Pancreas (tissue), 10 donors: Measurements from ENCODE around the gene SMAD3. TPM values are rescaled to one million over a fixed set of nuclear protein-coding genes. Genes with fewer than 3 reads are reported as not detected.

Experiments used
- ATAC-seq, 4 donors: fragments of 200-7000 bp; cut with Tn5 transposase; one replicate each; pipeline versions ENCODE4 v1.8.0 to v1.9.1; 2020; ENCODE audit warnings: mild to moderate bottlenecking in 4 of 4, moderate library complexity in 4 of 4
- DNase-seq, 6 donors: peaks; one replicate each; pipeline ENCODE4 v3.0.0-alpha.2; 2020
- FAIRE-seq: peaks from 2 replicates; lab custom pipeline; 2012; peaks lifted over from hg19 to GRCh38; lab: Jason Lieb, UNC
- H3K27ac ChIP-seq, 4 donors: fragments of 200-600 bp; sonication (generic); 1 replicate in 3 of 4; 2 replicates in 1 of 4; pipeline versions ENCODE4 v1.5.0 to v1.8.0; 2020
- H3K27me3 ChIP-seq, 4 donors: fragments of 200-600 bp; one replicate each; pipeline ENCODE4 v1.8.0; 2021
- H3K36me3 ChIP-seq, 3 donors: fragments of 200-600 bp; sonication (generic) in 1 of 3; one replicate each; pipeline versions ENCODE4 v1.5.0 to v1.8.0; 2020 to 2021
- H3K4me1 ChIP-seq, 3 donors: fragments of 200-600 bp; one replicate each; pipeline ENCODE4 v1.8.0; 2021
- H3K4me3 ChIP-seq, 4 donors: fragments of 200-600 bp; sonication (generic) in 2 of 4; one replicate each; pipeline versions ENCODE4 v1.5.0 to v1.8.0; 2020 to 2021
- H3K9me3 ChIP-seq, 4 donors: fragments of 200-600 bp; one replicate each; pipeline ENCODE4 v1.8.0; 2021
- CTCF ChIP-seq, 4 donors: fragments of 200-600 bp; sonication (generic) in 3 of 4; IDR thresholded peaks; one replicate each; pipeline versions ENCODE4 v1.5.0 to v1.8.0; 2021; ENCODE audit warnings: antibody characterized with exemption in 4 of 4
- WGBS, 2 donors: extraction: QIAGEN DNeasy Blood & Tissue Kit; methylation state at CpG; one replicate each; pipeline ENCODE4 v1.1.7; 2013; 5-methylcytosine and 5-hydroxymethylcytosine counted together
- intact Hi-C, 3 donors: fragments of 100-400 bp; cut with DNase I; formaldehyde crosslinking; loops; one replicate each; pipeline versions ENCODE4 v1.11.1 to v1.14.2; 2022
- polyA plus RNA-seq, 2 donors: library from polyadenylated mRNA; stranded (reverse); fragments of 200-250 nt; gene quantifications; one replicate each; pipeline ENCODE4 v1.2.3, GENCODE V29; 2013
- total RNA-seq, 6 donors: library from RNA; stranded (reverse); fragmentation: NEBNext Ultra II Directional in 4 of 6; extraction: Animal tissue kit (Norgen Biotek cat#: 25700) in 4 of 6; gene quantifications; one replicate each; pipeline versions ENCODE4 v1.2.1 to v1.2.4, GENCODE V29; 2021 to 2023
- donor health status: healthy with polysubstance abuse.
- donor health status: DM: no; HTN: no; CAD: no; lungs with moderate emphysema.
- donor health status: DM: no; HTN: no; CAD: no.
- donor health status: control.
- donor health status: control.
- donor health status: Bipolar disorder and iron deficiency.
- donor health status: DM: yes; HTN: yes; CAD: no.
- donor health status: DM: no; HTN: no; CAD: no.
- donor health status: DM: no; HTN: no; CAD: no.
- donor health status: DM: yes; HTN: yes; CAD: no.

The SMAD3 gene
- total and polyA plus RNA-seq, 8 donors = 7.9 to 42.5 (median 21.4) TPM

- H3K36me3 ChIP-seq = no peaks in the 10 kb centered on the region
- H3K9me3 ChIP-seq = no peaks in the 10 kb centered on the region
- no peak for TF ChIP-seq CTCF (IDR thresholded peaks at IDR 0.05)
- H3K4me1 ChIP-seq = peaks cover 14 to 32% (median 26%) of the 10 kb centered on the region in 3 donors
- 33 to 49% methylated on average over 5 of the region's 5 CpGs for WGBS, 2 donors
- no peaks in the 10 kb centered on the region for H3K27me3 ChIP-seq
- intact Hi-C loops = no loop called here
- ATAC-seq (peak; percentile 39 to 74 (median 64)), FAIRE-seq (no peak), DNase-seq (no peak)
- peak overlapping the region in 2 of 4 donors; percentile 38 to 52 for H3K27ac ChIP-seq
- no peak overlapping the region for H3K4me3 ChIP-seq
These were observed 35.2 kb upstream of the SMAD3 start for GRCh38 chr15:67030036-67030762.

- no peak for FAIRE-seq
- no peaks in the 10 kb centered on the region for H3K27me3 ChIP-seq
These were observed 34.1 kb upstream of the SMAD3 start for GRCh38 chr15:67031331-67031730.

GRCh38 chr15:67032608-67033007, 32.8 kb upstream of the SMAD3 start:
- DNase-seq = no peak
- Histone ChIP-seq H3K27me3 (no peaks in the 10 kb centered on the region), H3K4me3 (no peak overlapping the region), H3K9me3 (no peaks in the 10 kb centered on the region), H3K4me1 (peaks cover 0 to 18% (median 12%) of the 10 kb centered on the region in 3 donors), H3K36me3 (no peaks in the 10 kb centered on the region), H3K27ac (no peak overlapping the region)
- 94 to 95% methylated on average over 3 of the region's 3 CpGs for WGBS, 2 donors
- no peak for TF ChIP-seq CTCF (IDR thresholded peaks at IDR 0.05)
- intact Hi-C loops = no loop called here
- FAIRE-seq = no peak
- no peak for ATAC-seq

More at GRCh38 chr15:67031331-67031730, 34.1 kb upstream of the SMAD3 start:
- Histone ChIP-seq H3K9me3 (no peaks in the 10 kb centered on the region), H3K4me1 (peaks cover 2 to 21% (median 15%) of the 10 kb centered on the region in 3 donors), H3K27ac (no peak overlapping the region), H3K4me3 (no peak overlapping the region), H3K36me3 (no peaks in the 10 kb centered on the region)
- ATAC-seq (no peak), DNase-seq (no peak)
- intact Hi-C loops = no loop called here
- TF ChIP-seq CTCF (IDR thresholded peaks at IDR 0.05) = no peak

GRCh38 chr15:67033012-67033411, 32.4 kb upstream of the SMAD3 start:
- intact Hi-C loops = no loop called here
- Histone ChIP-seq H3K27me3 (no peaks in the 10 kb centered on the region), H3K4me1 (peaks cover 0 to 18% (median 12%) of the 10 kb centered on the region in 3 donors), H3K27ac (no peak overlapping the region), H3K36me3 (no peaks in the 10 kb centered on the region), H3K4me3 (peak overlapping the region in 1 of 4 donors; percentile 12), H3K9me3 (no peaks in the 10 kb centered on the region)
- FAIRE-seq (no peak), ATAC-seq (peak in 2 of 4 donors; percentile 6 to 37), DNase-seq (no peak)
- WGBS, 2 donors = 72% methylated on average over 12 of the region's 12 CpGs
- no peak for TF ChIP-seq CTCF (IDR thresholded peaks at IDR 0.05)

- Histone ChIP-seq H3K36me3 (no peaks in the 10 kb centered on the region), H3K9me3 (no peaks in the 10 kb centered on the region), H3K4me1 (peaks cover 0 to 18% (median 12%) of the 10 kb centered on the region in 3 donors), H3K27ac (no peak overlapping the region), H3K27me3 (no peaks in the 10 kb centered on the region), H3K4me3 (peak overlapping the region in 1 of 4 donors; percentile 12)
- no peak for FAIRE-seq
- 62% methylated on average over 41 to 50 of the region's 50 CpGs for WGBS, 2 donors
- no peak for TF ChIP-seq CTCF (IDR thresholded peaks at IDR 0.05)
- intact Hi-C loops = no loop called here
- no peak for DNase-seq
- ATAC-seq = peak in 2 of 4 donors; percentile 18 to 33
These were observed 31.8 kb upstream of the SMAD3 start for GRCh38 chr15:67033571-67034044.
